Bronchial epithelial cell (primary cell): ENCODE data around the gene MAEA. TPM values are rescaled to one million over a fixed set of nuclear protein-coding genes. Genes with fewer than 3 reads are reported as not detected.
"Not testable (repeated sequence)": the region's sequence is repeated elsewhere in the genome, so short reads cannot be mapped to it uniquely, and the experiment has no call there.

Source experiments
- DNase-seq: peaks from one replicate; pipeline ENCODE4 v3.0.0-alpha.2; 2010; ENCODE audit warnings: low read depth
- FAIRE-seq: peaks from 2 replicates; lab custom pipeline; 2011; peaks lifted over from hg19 to GRCh38; lab: Jason Lieb, UNC
- H3K27me3 ChIP-seq: 2 replicates; pipeline ENCODE4 v1.5.1; 2011; ENCODE audit warnings: low read length; ENCODE audit not compliant: control insufficient read depth, insufficient read depth
- H3K36me3 ChIP-seq: 2 replicates; pipeline ENCODE4 v1.5.1; 2011; ENCODE audit warnings: low read length; ENCODE audit not compliant: control insufficient read depth, insufficient read depth
- H3K4me3 ChIP-seq: 2 replicates; pipeline ENCODE4 v1.5.1; 2011; ENCODE audit warnings: mild to moderate bottlenecking, low read depth, low read length, control low read depth
- total RNA-seq: library from RNA; depleted of rRNA; stranded (reverse); fragments of >200 nt; gene quantifications from 2 replicates; pipeline ENCODE4 v1.2.1, GENCODE V29; 2014
- TF ChIP-seq, protein P1 (sequence below): IDR thresholded peaks from 2 replicates; pipeline ENCODE4 v1.5.1; 2011; ENCODE audit warnings: mild to moderate bottlenecking, moderate library complexity, low read length, control low read depth, inconsistent platforms; ENCODE audit not compliant: insufficient read depth, severe bottlenecking

MAEA gene
- total RNA-seq, 1 donor from 2014 or later, result 46.1 TPM

DNA sequence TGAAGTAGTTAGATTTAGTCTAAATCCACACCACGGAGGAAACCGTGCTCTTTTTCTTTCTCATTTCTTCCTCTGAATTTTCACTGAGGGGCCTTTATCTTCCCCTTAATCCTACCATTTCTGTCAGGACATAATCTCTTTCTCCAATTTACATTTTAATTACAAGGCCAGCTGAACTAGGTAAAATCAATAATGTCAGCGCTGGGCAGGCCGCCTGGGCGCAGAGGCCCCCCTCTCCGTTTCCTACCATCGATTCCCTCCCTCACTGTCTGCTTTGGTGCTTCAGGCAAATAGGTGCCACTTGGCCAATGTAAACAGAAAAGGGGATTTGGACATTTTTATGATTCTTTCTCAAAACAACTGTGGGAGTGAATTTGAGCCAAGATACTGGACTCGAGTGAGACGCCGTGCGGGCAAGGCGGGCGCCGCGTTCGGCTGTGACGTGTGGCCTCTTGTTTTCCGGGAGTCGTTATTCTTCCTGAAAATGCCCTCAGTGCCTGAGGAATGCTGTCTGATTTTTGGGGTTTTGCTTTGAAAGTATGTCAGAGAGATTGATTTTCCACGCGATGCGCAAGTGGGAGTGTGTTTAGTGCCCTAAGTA lies 79.9 kb downstream of the MAEA start:
- TF ChIP-seq, protein P1, sequence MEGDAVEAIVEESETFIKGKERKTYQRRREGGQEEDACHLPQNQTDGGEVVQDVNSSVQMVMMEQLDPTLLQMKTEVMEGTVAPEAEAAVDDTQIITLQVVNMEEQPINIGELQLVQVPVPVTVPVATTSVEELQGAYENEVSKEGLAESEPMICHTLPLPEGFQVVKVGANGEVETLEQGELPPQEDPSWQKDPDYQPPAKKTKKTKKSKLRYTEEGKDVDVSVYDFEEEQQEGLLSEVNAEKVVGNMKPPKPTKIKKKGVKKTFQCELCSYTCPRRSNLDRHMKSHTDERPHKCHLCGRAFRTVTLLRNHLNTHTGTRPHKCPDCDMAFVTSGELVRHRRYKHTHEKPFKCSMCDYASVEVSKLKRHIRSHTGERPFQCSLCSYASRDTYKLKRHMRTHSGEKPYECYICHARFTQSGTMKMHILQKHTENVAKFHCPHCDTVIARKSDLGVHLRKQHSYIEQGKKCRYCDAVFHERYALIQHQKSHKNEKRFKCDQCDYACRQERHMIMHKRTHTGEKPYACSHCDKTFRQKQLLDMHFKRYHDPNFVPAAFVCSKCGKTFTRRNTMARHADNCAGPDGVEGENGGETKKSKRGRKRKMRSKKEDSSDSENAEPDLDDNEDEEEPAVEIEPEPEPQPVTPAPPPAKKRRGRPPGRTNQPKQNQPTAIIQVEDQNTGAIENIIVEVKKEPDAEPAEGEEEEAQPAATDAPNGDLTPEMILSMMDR, result no peak
- no peaks in the 10 kb centered on the region for H3K27me3 ChIP-seq
- H3K36me3 ChIP-seq, result no peaks in the 10 kb centered on the region
- FAIRE-seq (no peak), DNase-seq (no peak)
- no peak overlapping the region for H3K4me3 ChIP-seq

DNA sequence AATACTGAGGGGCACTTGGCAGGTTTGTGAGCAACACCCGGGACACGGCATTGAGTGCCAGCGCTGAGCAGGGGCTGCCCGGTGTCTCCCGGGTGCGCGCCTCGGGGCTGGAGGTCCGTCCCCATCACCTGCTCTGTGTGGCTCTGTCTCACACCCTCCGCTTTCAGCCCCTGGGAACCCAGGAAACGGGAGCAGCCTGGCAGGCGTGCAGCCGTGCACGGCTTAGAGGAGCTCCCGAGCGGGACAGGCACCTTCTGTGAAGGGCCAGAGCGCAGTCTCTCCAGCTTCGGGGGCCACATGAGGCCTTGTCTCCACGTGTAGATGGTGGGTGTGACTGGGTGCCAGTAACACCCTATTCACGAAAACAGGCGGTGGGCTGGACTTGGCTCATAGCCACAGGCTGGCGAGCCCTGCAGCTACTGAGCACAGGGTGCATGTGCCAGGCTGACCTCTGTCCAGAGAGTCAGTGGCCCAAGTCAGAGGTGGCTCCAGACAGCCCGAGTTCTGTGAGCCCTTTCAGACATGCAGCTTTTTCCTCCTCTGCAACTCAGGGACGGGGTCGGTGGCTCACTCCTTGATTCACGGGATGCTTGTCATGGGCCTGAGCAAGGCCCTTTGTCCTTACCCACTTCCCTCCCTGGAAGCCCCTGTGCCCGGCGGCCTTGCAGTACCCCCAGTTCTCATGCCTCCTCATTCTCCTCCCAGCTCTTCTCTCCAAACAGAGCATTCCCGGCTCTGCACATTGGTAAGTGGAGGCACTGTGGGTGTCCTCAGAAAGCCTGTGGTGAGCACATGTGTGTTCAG lies 80.8 kb downstream of the MAEA start:
- FAIRE-seq (no peak), DNase-seq (no peak)
- TF ChIP-seq, protein P1, result no peak
- H3K4me3 ChIP-seq, result no peak overlapping the region
- H3K27me3 ChIP-seq, result no peaks in the 10 kb centered on the region
- peaks cover 1% of the 10 kb centered on the region for H3K36me3 ChIP-seq

DNA sequence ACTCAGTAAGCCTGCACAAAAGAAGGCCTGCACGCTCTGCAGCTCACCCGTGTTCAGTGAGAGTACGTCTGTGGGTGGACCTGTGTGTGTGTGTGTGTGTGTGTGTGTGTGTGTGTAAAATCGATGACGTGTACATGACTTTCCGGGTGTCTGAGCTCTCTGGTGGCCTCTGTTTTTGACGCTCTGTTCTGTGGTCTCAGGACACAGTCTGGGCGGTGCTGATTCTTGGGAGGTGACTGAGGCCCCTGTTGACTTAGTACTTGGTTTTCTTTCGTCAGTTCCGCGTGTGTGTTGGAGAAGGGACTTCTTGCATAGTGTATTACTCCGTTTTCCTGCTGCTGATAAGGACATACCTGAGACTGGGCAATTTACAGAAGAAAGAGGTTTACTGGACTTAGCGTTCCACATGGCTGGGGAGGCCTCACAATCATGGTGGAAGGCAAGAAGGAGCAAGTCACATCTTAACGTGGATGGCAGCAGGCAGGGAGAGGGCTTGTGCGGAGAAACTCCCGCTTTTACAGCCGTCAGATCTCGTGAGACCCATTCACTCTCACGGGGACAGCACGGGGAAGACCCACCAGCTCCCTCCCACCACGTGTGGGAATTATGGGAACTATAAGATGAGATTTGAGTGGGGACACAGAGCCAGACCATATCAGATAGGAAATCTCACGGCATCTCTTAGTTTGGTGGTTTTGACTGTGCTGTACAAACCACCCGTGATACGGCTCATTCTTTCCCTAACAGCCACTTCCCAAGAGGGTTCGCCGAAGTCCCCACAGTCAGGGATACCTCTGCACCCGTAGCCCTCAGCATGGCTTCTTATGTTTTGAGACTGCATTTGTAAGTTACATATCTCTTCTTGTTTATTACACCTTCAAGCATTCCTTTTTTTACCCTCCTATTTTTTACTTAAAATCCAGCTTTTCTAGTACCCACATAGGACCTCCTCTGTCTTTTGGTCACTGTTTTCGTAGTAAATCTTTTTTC lies 81.8 kb downstream of the MAEA start:
- TF ChIP-seq, protein P1, result no peak
- FAIRE-seq, result peak; percentile 7
- no peak overlapping the region for H3K4me3 ChIP-seq
- H3K36me3 ChIP-seq, result peaks cover 1% of the 10 kb centered on the region
- no peak for DNase-seq
- H3K27me3 ChIP-seq, result no peaks in the 10 kb centered on the region

DNA sequence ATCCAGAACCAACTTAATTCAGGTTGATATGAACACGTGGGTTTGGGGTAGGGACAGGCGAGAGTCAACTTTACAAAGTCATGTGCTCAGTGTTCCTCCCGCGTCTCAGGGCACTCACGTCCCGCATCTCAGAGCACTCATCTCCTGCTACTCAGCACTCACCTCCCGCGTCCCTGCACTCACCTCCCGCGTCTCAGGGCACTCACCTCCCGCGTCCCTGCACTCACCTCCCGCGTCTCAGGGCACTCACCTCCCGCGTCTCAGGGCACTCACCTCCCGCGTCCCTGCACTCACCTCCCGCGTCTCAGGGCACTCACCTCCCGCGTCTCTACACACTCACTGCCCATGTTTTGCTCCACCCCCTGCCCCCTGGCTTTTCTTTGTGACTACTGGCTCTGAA lies 82.9 kb downstream of the MAEA start:
- not testable (repeated sequence) for H3K36me3 ChIP-seq, FAIRE-seq, H3K27me3 ChIP-seq, DNase-seq, H3K4me3 ChIP-seq

DNA sequence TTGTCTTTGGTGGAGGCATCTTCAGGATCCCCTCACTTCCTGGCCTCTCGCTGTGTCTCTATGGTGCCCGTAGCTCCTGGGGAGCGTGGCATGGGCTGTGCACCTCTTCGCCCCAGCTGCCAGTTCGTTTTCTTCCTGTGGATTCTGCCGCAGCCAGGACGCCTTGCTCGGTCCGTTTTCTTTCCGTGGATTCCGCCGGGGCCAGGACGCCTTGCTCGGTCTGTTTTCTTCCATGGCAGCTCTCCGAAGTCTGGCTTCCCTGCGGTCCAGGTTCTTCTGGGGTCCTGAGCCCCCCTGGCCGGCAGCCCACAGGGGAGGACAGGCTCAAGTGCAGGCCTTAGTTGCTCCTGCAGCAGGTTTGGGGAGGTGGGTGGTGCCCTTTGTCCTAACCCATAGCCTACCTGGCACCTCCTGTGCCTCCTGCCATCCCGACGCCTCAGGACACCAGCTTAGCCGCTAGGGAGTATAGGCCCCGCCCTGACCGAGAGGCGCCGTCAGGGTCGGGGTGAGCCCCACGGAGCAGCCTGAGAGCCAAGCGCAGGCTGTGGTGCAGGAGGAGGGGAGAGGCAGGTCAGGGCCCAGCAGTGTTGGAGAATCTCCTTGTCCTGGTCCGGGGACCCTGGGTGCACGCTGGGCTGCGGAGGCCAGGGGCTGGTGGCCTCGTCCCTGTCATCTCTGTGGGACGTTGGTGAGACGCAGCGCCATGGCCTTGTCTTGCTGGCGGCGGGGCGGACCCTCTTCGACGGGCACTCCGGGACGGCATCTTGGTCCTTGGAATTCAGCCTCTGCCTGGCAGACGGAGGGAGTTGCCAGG lies 84.4 kb downstream of the MAEA start:
- DNase-seq, result no peak
- no peak for FAIRE-seq

More for the DNA sequence above, 84.4 kb downstream of the MAEA start:
- TF ChIP-seq, protein P1, result no peak
- H3K36me3 ChIP-seq, result peaks cover 1% of the 10 kb centered on the region
- H3K4me3 ChIP-seq, result no peak overlapping the region
- H3K27me3 ChIP-seq, result no peaks in the 10 kb centered on the region
